ENCODE results near the gene SERPINA5.
"Not testable (repeated sequence)": the region's sequence is repeated elsewhere in the genome, so short reads cannot be mapped to it uniquely, and the experiment has no call there.

SERPINA5 gene

DNA sequence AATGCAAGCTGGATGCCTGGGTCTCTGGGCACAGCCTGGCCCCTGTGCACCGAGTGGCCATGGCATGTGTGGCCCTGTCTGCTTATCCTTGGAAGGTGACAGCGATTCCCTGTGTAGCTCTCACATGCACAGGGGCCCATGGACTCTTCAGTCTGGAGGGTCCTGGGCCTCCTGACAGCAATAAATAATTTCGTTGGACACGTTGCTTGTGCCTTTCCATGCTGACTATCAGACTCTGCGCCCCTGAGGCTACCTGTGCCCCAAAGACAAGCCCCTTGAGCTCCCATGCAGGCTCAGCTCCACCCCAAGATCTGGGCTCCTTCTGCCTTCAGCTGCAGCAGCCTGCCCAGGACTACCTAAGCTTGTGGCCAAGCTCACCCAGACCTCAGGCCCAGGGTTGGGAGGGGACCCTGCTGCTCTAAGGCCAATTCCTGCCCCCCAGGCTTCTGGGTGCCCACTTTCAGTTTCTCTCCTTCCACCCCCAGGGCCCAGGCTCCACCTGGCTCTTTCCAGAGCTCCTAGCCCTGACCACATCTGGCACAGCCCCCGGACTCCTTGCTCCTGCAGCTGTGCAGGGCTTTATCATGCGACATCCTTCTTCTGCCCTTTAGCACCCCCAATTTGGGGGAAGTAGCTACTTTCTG lies 42.8 kb downstream of the SERPINA5 start:
- no peak for DNase-seq (ENCODE audit: low spot score)

DNA sequence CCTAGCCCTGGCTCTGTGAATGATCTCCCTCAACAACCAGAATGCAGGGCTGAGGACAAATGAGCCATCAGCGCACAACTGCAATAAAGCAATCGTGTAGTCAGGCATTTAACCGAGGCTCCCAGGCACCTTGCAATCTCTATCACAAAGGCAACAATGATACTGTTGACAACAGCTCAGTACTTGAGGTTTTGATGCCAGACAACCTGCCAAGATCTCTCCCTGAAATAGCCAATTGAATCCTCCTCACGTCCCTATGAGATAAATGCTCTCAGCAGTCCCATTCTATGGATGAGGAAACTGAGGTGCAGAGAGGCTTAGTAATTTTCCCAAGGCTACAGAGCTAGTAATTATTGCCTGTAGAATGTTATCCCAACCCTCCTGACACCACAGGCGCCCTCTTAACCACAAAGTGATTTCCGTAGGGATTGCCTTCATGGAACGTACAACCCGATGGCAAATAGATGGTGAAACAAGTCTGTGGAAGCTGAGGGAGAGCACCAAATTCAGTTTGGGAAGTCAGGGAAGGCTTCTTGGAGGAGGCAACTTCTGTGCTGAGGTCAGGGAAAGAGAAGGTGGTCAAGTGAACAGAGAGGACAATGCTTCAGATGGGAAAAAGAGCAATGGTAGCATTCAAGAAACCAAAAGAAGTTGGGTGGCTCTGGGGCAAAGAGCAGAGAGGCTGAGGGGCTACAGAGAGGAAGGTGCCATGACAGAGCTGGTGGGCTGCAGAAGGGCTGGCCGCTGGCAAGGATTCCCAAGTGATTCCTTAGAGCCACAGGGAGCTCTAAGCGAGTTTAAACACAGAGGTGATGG lies 43.5 kb downstream of the SERPINA5 start:
- DNase-seq (ENCODE audit: low spot score) = no peak

DNA sequence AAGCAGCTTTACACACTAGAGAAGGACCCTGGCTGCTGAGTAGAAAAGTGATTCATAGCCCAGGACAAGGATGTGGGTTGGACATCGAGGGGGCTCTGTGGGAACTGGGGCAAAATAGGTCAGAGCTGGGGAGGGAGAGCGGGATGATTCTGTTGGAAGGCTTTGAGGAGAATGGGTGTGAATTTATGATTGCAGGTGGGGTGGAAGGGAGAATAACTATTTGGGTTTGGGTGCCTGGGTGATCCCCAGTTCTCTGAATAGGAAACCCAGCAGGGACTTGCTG lies 44.1 kb downstream of the SERPINA5 start:
- no peak for DNase-seq (ENCODE audit: low spot score)

DNA sequence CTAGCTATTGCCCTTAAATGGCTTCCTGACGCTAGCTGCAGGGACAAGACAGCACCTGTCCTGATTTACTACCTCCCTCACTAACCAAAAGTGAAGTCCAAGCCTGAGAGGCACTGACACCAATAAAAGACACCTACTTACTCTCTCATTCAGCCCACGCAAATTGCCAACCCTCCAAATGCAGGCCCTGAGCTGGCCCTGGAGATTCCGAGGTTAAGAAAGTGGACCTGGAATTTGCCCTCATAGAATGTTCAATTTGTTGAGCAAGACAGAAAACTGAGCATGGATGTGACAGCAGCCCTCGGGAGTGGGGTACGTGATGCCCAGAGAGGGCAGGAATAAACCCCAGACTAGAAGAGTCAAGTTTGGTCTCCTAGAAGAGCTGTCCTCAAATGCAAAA lies 47.4 kb downstream of the SERPINA5 start:
- DNase-seq (ENCODE audit: low spot score) = no peak

DNA sequence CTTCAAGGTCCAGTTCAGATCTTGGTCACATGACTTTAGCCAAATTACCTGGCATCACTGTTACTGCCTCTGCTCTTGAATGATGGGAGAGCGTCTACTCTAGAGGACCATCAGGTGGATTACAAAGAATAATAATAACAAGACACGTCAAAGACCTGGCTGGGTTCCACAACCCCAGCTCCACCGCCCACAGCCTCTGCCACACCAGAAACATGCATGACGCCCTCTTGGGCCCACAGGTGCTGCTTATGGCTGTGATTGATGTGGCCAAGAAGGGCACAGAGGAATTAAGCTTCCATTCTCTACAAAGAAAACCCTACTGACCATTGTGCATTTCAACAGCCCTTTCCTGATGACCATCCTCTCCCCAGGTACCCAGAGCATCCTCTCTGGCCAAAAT lies 49.2 kb downstream of the SERPINA5 start:
- no peak for DNase-seq (ENCODE audit: low spot score)

DNA sequence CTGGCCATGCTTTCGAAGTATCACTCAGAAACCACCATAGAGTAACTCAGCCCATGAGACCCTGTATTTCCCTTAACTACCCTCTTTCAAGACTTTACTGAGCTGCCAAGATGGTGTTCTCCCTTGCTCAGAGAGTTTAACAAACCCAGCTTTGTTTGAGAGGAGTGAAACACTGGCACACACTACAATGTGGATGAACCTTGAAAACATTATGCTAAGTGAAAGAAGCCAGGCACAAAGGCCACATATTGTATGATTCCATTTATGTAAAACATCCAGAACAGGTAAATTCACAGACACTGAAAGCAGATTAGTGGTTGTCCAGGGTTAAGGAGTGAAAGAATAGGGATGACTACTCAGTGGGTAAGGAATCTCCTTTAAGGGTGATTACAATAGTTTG lies 49.8 kb downstream of the SERPINA5 start:
- DNase-seq (ENCODE audit: low spot score) = no peak

DNA sequence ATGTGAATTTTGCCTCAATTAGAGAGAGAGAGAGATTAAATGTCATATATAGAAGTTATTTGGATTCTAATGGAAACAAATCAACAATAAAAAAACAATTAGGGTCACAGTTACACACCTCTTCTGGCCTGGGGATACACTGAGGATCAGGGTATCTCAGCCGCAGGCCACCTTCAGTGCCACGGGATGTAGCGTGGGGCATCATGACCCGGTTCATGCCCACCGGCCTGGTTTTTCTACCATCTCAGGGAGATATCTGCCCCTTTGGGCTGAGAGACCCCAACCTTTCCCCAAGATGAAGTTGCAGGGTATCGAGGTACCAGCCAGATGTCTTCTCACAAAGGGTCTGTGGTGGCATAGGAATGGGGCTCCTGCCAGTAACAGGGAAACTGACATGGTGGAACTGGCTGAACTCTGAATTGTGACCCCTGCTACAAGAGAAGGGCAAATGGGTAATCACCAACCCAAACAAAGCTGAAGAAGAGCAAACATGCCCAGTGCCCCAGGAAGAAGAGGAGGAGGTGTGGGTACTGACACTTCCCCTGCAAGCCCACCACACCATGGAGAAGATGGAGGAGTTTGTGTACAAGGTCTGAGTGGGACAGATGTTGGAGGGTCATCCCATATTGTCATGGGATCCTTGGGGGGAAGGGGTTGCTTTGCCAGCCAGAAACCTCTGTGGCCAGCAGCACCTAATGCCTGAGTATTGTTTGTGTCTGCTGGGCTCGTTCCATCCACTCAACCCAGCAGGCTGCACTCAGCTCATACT lies 50.5 kb downstream of the SERPINA5 start:
- DNase-seq (ENCODE audit: low spot score) = no peak

DNA sequence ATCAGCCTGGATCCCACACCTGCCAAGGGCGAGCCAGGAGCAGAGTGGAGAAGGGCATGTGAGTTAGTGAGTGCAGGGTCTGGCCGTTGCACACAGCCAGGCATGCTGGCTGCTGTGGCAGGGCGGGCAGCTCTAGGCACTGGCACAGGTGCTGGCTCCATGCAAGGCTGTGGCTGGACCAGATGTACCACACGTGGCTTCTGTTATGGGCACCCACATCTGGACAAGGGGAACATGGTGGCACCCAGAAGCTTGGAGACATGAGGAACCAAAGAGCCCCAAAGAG lies 51.0 kb downstream of the SERPINA5 start:
- DNase-seq (ENCODE audit: low spot score) = no peak

DNA sequence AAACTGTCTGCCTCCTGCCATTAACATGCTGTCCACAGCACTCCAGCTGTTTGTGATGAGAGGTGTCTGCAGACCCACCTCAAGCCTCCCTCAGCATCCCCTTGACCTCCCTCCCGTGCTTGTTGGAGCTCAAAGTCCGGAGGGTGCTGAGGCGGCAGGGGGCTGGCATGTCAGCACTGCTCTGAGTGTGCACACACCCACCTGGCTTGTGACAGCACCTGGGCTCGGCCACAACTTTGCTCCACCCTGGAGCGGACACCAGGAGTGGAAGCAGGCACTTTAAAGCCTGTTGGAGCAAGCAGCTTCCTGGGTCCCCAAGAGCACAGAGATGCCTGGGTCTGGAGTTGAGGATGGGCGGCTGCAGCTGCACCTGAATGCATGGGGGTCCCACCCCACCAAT lies 51.9 kb downstream of the SERPINA5 start:
- DNase-seq (ENCODE audit: low spot score) = no peak

DNA sequence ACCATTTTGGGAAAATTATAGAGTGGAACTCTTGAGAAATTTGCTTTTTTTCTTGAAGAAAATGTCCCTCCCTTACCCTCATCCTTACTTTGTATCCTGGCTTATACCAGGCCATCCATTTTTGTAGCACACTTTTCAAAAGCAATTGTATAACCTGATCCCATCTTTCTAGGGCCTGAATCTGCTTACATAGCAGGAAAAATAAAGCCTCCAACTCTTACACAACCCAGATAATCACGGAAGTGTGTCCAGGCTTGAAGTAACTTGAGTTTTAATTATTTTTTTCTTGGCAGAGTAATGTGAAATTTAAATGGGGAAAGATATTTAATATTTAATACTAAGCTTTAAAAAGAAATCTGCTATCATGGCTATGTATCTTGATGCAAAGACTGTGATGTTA lies 53.9 kb downstream of the SERPINA5 start:
- no peak for DNase-seq (ENCODE audit: low spot score)

DNA sequence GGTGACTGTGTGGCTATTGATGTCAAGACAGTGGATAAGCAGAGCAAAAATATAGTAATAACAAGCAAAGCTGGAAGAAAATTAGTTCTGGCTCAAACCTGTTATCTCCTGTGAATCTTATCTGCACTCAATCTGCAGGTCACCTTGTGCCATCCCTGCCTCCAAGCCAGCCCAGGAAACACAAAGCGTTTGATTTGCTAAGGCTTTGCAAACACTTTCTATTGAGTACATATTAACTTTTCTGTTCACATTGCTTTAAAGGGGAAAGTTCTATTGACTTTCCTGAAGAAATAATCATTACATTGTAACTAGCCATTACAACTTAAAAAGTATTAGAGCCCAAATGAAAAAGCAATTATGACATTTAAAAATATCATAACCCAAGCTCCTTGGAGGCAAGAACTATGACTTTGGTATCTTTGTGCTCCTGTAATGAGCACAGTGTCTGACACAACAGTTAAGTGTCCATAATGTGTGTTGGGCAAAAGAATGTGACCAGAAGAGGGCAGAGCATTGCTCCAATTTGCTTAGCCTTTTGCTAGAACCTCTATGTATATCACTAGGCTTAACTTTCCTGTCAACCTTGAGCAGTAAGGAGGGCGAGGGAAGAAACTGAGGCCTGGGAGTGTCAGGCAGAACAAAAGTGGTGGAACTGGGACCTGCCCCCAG lies 55.7 kb downstream of the SERPINA5 start:
- no peak for DNase-seq (ENCODE audit: low spot score)

DNA sequence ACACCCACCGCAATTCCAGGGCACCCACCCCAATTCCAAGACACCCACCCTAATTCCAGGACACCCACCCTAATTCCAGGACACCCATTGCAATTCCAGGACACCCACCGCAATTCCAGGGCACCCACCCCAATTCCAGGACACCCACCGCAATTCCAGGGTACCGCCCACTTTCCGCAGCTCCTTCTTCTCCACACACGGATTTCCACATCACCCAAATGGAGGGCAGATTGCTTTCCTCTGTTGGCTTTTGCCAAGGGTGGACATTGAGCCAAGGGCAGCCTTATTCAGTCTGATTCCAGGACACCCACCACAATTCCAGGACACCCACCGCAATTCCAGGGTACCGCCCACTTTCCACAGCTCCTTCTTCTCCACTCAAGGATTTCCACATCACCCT lies 56.6 kb downstream of the SERPINA5 start:
- DNase-seq (ENCODE audit: low spot score) = not testable (repeated sequence)

DNA sequence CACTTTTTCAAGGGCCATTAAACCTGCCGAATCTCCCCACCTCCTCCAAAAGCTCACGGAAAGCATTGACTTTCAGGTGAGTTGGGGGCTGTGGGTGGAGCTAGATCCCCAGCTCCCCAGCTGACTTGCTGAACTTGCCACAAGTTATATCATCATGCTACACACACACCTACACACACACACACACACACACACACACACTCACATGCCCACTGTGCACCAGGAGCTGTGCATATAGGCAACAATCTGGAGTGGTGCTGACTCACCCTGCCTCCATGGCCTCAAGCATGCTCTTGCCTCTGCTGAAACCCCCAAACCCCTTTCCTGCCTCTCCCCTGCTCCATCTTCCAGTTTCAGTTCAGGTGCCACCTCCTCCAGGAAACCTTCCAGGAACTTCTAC lies 57.1 kb downstream of the SERPINA5 start:
- DNase-seq (ENCODE audit: low spot score) = no peak

DNA sequence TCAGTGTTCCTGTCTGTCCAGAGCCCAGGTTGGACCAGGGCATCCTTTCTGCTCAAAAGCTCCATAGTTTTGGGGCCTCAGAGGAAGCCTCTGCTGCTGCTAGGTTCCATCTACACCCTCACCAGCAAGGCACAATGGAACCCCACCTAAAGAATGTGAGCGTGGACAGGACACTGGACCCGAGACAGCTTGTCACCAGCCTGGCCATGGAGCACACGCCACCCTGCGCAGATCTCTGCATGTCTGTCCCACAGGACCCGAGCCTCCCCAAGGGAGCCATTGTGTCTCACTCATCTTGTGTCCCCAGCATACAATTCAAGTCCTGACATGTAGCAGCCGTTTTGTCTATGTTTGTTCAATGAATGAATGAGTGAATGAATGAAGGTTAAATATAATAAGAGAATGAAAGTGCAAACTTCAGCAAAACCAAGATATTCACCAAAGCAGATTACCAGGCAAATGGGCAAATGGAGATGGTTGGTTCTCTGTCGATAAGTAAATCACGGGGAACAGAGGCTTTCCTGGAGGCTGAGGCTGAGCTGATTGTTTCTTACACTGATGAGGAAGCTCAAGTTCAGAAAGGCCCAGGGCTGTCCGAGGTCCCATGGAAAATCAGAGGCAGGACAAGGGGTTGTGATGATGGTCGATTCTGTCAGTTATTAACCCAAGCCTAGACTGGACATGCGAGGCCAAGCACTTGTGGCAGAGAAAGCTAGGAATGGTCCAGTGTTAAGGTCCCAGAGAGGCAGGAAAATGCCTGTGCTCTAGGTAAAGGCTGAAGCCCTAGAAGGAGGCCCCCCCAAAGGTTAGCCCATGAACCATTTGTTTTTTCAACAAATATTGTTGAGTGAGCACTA lies 58.0 kb downstream of the SERPINA5 start:
- no peak for DNase-seq (ENCODE audit: low spot score)

DNA sequence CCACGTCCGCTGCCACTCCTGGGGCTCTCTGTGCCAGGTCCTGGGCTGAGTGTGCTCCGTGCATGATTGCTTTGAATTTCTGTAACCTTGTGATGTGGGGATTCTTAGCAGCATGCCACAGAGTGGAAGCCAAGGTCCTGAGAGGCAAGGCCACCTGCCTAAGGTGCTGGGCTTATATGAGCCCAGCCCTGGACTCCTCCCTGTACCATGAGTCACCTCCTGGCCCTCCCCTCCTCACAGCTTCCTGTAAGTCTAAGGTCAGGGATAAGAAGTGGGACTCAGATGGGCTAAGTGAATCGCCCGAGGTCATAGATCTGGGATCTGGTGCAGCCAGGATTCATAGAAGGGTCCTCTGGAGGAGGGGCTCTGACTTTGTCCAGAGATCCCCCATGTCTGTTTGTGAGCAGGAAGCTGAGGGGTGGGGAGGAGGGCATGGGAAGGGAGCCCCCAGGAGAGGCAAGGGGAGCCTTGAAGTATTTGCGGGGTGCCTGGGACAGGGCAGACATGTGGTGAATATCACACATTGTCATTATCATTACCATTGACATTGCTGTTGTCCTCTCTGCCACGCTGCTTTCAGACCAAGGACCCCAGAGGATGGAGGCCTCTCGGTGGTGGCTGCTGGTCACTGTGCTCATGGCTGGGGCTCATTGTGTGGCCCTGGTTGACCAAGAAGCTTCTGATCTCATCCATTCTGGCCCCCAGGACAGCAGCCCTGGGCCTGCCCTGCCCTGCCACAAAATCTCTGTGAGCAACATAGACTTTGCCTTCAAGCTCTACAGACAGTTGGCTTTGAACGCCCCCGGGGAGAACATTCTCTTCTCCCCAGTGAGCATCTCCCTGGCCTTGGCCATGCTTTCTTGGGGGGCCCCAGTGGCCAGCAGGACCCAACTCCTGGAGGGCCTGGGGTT lies 59.8 kb downstream of the SERPINA5 start:
- DNase-seq (ENCODE audit: low spot score) = no peak

DNA sequence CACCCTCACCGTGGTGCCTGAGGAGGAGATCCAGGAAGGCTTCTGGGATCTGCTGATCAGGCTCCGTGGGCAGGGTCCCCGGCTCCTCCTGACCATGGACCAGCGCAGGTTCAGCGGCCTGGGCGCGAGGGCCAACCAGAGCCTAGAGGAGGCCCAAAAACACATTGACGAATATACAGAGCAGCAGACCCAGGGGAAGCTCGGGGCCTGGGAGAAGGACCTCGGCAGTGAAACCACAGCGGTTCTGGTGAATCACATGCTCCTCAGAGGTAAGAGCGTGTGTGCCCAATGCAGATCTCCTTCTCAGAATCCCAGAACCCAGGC lies 60.4 kb downstream of the SERPINA5 start:
- no peak for DNase-seq (ENCODE audit: low spot score)
